Lower leg skin (tissue), 4 donors: ENCODE data around the gene TMEM151A. TPM values are rescaled to one million over a fixed set of nuclear protein-coding genes. Genes with fewer than 3 reads are reported as not detected.
"Not testable (repeated sequence)": the region's sequence is repeated elsewhere in the genome, so short reads cannot be mapped to it uniquely, and the experiment has no call there.

Experiments used
- DNase-seq, 2 donors: peaks; one replicate each; pipeline ENCODE4 v3.0.0-alpha.2; 2019; ENCODE audit warnings: low spot score in 2 of 2
- H3K4me3 ChIP-seq: fragments of 200-600 bp; sonication (generic); 2 replicates; pipeline ENCODE4 v1.5.1; 2017; ENCODE audit warnings: mild to moderate bottlenecking, low read depth; ENCODE audit not compliant: poor library complexity, severe bottlenecking
- CTCF ChIP-seq, 3 donors: fragments of 450-650 bp; IDR thresholded peaks; one replicate each; pipeline ENCODE4 v1.5.1; 2016; ENCODE audit warnings: antibody characterized with exemption in 3 of 3, mild to moderate bottlenecking in 3 of 3, moderate library complexity in 2 of 3
- POLR2A ChIP-seq, 2 donors: fragments of 450-650 bp; IDR thresholded peaks; one replicate each; pipeline ENCODE4 v1.6.1; 2016 to 2017; ENCODE audit warnings: antibody characterized with exemption in 2 of 2, mild to moderate bottlenecking in 1 of 2, moderate library complexity in 1 of 2
- WGBS, 2 donors: methylation state at CpG; one replicate each; pipeline ENCODE4 v1.1.5; 2018; 5-methylcytosine and 5-hydroxymethylcytosine counted together
- intact Hi-C: fragments of 100-400 bp; cut with DNase I; formaldehyde crosslinking; loops from one replicate; pipeline ENCODE4 v1.15.0; 2023; ENCODE audit warnings: low total_unique reads
- total RNA-seq, 4 donors: library from RNA; depleted of rRNA; stranded (reverse); fragments of >200 nt; gene quantifications; one replicate each; pipeline ENCODE4 v1.1.0, GENCODE V29; 2016

Gene TMEM151A
- total RNA-seq, 4 donors from 2014 or later: not detected

- H3K4me3 ChIP-seq: peak within 1 kb of the TSS; percentile 10
- no peak for TF ChIP-seq POLR2A (IDR thresholded peaks at IDR 0.05)
- no peak for TF ChIP-seq CTCF (IDR thresholded peaks at IDR 0.05)
- peak in 1 of 2 donors; percentile 91 for DNase-seq
- intact Hi-C loops: no loop called here
- WGBS, 2 donors: 5 to 20% methylated on average over 12 to 16 of the region's 29 CpGs
These were observed 25.2 kb downstream of the TMEM151A start, which contains the start of gene CD248 for GRCh38 chr11:66316849-66317251. Gene CD248, minus strand, starts transcription at chr11:66317044. Its CDS starts 17 bp downstream, at chr11:66317027.

- H3K4me3 ChIP-seq: no peak overlapping the region
- TF ChIP-seq CTCF (IDR thresholded peaks at IDR 0.05) (no peak), POLR2A (IDR thresholded peaks at IDR 0.05) (no peak)
- no peak for DNase-seq
- 7 to 18% methylated on average over 14 of the region's 14 CpGs for WGBS, 2 donors
- intact Hi-C loops: no loop called here
These were observed 25.6 kb downstream of the TMEM151A start for GRCh38 chr11:66317322-66317722.

GRCh38 chr11:66317723-66318599 is 26.3 kb downstream of the TMEM151A start:
- intact Hi-C loops: no loop called here
- H3K4me3 ChIP-seq: no peak overlapping the region
- 12 to 17% methylated on average over 15 to 16 of the region's 16 CpGs for WGBS, 2 donors
- TF ChIP-seq CTCF (IDR thresholded peaks at IDR 0.05) (no peak), POLR2A (IDR thresholded peaks at IDR 0.05) (no peak)
- peak; percentile 85 to 94 for DNase-seq

- WGBS, 2 donors: 58 to 71% methylated on average over 3 of the region's 3 CpGs
- no peak for TF ChIP-seq POLR2A (IDR thresholded peaks at IDR 0.05)
- TF ChIP-seq CTCF (IDR thresholded peaks at IDR 0.05): no peak
- intact Hi-C loops: no loop called here
- H3K4me3 ChIP-seq: no peak overlapping the region
- no peak for DNase-seq
These were observed 26.9 kb downstream of the TMEM151A start for GRCh38 chr11:66318600-66318970.

GRCh38 chr11:66320289-66320688 is 28.6 kb downstream of the TMEM151A start:
- WGBS, 2 donors: 89 to 91% methylated on average over 2 of the region's 2 CpGs
- intact Hi-C loops, H3K4me3 ChIP-seq: not testable (repeated sequence)

GRCh38 chr11:66320748-66321147 is 29.1 kb downstream of the TMEM151A start:
- H3K4me3 ChIP-seq, DNase-seq, intact Hi-C loops: not testable (repeated sequence)
- WGBS, 2 donors: 94% methylated on average over 6 of the region's 6 CpGs

More at GRCh38 chr11:66320289-66320688, 28.6 kb downstream of the TMEM151A start:
- DNase-seq: not testable (repeated sequence)
